DND-41 (cell line): ENCODE measurements around the gene UEVLD.

Experiments used
- ATAC-seq: fragments of 200-7000 bp; cut with Tn5 transposase; 3 replicates; pipeline ENCODE4 v1.9.1; 2021; ENCODE audit warnings: low read depth; ENCODE audit not compliant: insufficient read depth
- DNase-seq: peaks from one replicate; pipeline ENCODE4 v3.0.0-alpha.2; 2020
- H2AFZ ChIP-seq: 2 replicates; pipeline ENCODE4 v1.6.0; 2012; ENCODE audit warnings: low read depth, low read length
- H3K27ac ChIP-seq: 2 replicates; pipeline ENCODE4 v1.5.1; 2012; ENCODE audit warnings: low read length, inconsistent platforms
- H3K27me3 ChIP-seq: fragments of 200-600 bp; sonication (generic); 2 replicates; pipeline ENCODE4 v1.6.0; 2012; ENCODE audit warnings: low read length, mild to moderate bottlenecking, inconsistent platforms; ENCODE audit not compliant: insufficient read depth, poor library complexity
- H3K36me3 ChIP-seq: 2 replicates; pipeline ENCODE4 v1.5.1; 2012; ENCODE audit warnings: low read length, inconsistent platforms; ENCODE audit not compliant: insufficient read depth
- H3K4me1 ChIP-seq: 2 replicates; pipeline ENCODE4 v1.5.1; 2012; ENCODE audit warnings: mild to moderate bottlenecking, low read length; ENCODE audit not compliant: insufficient read depth
- H3K4me2 ChIP-seq: 2 replicates; pipeline ENCODE4 v1.6.0; 2012; ENCODE audit warnings: mild to moderate bottlenecking, moderate library complexity, low read length, inconsistent platforms; ENCODE audit not compliant: insufficient read depth
- H3K4me3 ChIP-seq, 2 experiments: fragments of 200-600 bp in 1 of 2; shearing (Covaris generic) in 1 of 2; 2 replicates each; pipeline ENCODE4 v1.5.1; 2012 to 2016; ENCODE audit warnings: inconsistent platforms in 2 of 2, low read length in 2 of 2, mild to moderate bottlenecking in 2 of 2, low read depth in 1 of 2, moderate library complexity in 1 of 2
- H3K79me2 ChIP-seq: 2 replicates; pipeline ENCODE4 v1.6.0; 2012; ENCODE audit warnings: low read length, inconsistent platforms; ENCODE audit not compliant: insufficient read depth
- H3K9ac ChIP-seq: 2 replicates; pipeline ENCODE4 v1.6.0; 2012; ENCODE audit warnings: low read depth, mild to moderate bottlenecking, inconsistent platforms, low read length, moderate library complexity
- H3K9me3 ChIP-seq: 2 replicates; pipeline ENCODE4 v1.5.1; 2012; ENCODE audit warnings: low read length, moderate library complexity, mild to moderate bottlenecking, inconsistent platforms; ENCODE audit not compliant: insufficient read depth, severe bottlenecking
- H4K20me1 ChIP-seq: 2 replicates; pipeline ENCODE4 v1.6.0; 2012; ENCODE audit warnings: low read length; ENCODE audit not compliant: insufficient read depth
- CTCF ChIP-seq: IDR thresholded peaks from 2 replicates; pipeline ENCODE4 v1.5.1; 2012; ENCODE audit warnings: borderline replicate concordance, low read length, moderate library complexity, mild to moderate bottlenecking; ENCODE audit not compliant: poor library complexity, severe bottlenecking; ENCODE audit errors: extremely low read depth
- EZH2 ChIP-seq: IDR thresholded peaks from 3 replicates; pipeline ENCODE4 v1.6.1; 2012; ENCODE audit warnings: borderline replicate concordance, low read depth, mild to moderate bottlenecking, moderate library complexity, low read length, inconsistent platforms; ENCODE audit not compliant: severe bottlenecking

UEVLD gene

GRCh38 chr11:18566406-18566805, 22.1 kb downstream of the UEVLD start:
- Histone ChIP-seq H3K4me3 (no peak overlapping the region), H4K20me1 (no peaks in the 10 kb centered on the region), H3K4me1 (no peaks in the 10 kb centered on the region), H3K36me3 (no peaks in the 10 kb centered on the region; the same call in 1 of the 2 replicates), H3K27ac (no peak overlapping the region), H2AFZ (no peak overlapping the region), H3K9me3 (no peaks in the 10 kb centered on the region), H3K9ac (no peak overlapping the region), H3K79me2 (no peaks in the 10 kb centered on the region), H3K4me2 (no peak overlapping the region), H3K27me3 (no peaks in the 10 kb centered on the region)
- no peak for TF ChIP-seq EZH2
- no peak for TF ChIP-seq CTCF
- no peak for DNase-seq
- ATAC-seq = no peak

DNA sequence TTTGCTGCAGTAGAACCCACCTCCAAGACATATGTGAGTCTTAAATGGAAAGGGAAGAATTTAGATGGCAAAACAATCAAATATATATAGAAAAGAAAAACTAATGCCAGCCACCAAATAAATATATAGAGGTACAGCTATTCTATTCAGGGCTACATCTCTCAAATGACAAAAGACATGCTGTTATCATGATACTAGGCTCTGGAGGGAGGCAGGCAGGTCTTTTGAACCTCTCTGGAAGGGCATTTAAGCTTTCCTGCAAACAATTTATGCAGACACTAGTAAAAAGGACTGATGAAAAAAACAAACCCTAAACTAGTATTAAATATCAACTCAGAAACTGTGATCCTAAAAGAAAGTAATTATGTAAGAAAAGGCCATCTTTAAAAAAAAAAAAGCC, 24.4 kb downstream of the UEVLD start:
- no peaks in the 10 kb centered on the region for H3K9me3 ChIP-seq
- H4K20me1 ChIP-seq = no peaks in the 10 kb centered on the region
- DNase-seq (no peak), ATAC-seq (no peak)
- H2AFZ ChIP-seq = no peak overlapping the region
- peaks cover 5% of the 10 kb centered on the region for H3K36me3 ChIP-seq
- no peak for TF ChIP-seq CTCF
- TF ChIP-seq EZH2 = no peak
- H3K9ac ChIP-seq = no peak overlapping the region
- H3K79me2 ChIP-seq = no peaks in the 10 kb centered on the region
- H3K27ac ChIP-seq = no peak overlapping the region
- no peaks in the 10 kb centered on the region for H3K4me1 ChIP-seq
- H3K27me3 ChIP-seq = no peaks in the 10 kb centered on the region
- no peak overlapping the region for H3K4me2 ChIP-seq
- H3K4me3 ChIP-seq = no peak overlapping the region

DNA sequence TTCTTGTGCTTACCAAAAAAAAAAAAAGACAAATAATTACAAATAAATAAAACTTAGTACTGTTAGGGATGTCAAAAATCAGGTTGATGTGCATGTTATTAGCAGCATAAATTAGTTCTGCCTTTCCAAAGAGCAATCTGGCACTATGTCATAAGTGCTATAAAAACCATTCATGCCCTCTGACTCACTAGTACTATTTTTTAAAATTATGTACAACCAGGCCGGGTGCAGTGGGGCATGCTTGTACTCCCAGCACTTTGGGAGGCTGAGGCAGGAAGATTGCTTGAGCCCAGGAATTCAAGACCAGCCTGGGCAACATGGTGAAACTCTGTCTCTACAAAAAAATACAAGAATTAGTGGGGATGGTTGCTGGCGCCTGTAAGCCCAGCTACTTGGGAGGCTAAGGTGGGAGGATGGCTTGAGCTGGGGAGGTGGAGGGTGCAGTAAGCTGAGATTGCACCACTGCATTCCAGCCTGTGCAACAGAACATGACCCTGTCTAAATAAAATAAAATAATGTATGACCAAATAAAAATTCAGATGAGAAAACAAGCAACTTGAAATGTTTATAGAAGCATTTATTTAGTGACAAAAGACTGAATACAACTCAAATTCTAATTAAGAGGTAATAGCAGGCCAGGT, 25.3 kb downstream of the UEVLD start:
- no peak overlapping the region for H3K9ac ChIP-seq

More for the DNA sequence above, 25.3 kb downstream of the UEVLD start:
- no peak overlapping the region for H3K27ac ChIP-seq
- TF ChIP-seq CTCF = no peak
- no peak for TF ChIP-seq EZH2
- no peaks in the 10 kb centered on the region for H3K79me2 ChIP-seq
- no peaks in the 10 kb centered on the region for H4K20me1 ChIP-seq
- DNase-seq (no peak), ATAC-seq (no peak)
- peaks cover 5% of the 10 kb centered on the region for H3K36me3 ChIP-seq
- no peaks in the 10 kb centered on the region for H3K4me1 ChIP-seq
- H3K9me3 ChIP-seq = no peaks in the 10 kb centered on the region
- no peak overlapping the region for H3K4me3 ChIP-seq
- no peak overlapping the region for H3K4me2 ChIP-seq
- H2AFZ ChIP-seq = no peak overlapping the region
- H3K27me3 ChIP-seq = no peaks in the 10 kb centered on the region
